ENCODE measurements around the gene HIBCH. TPM values are rescaled to one million over a fixed set of nuclear protein-coding genes. Genes with fewer than 3 reads are reported as not detected.
A peak's percentile ranks its signal among the peaks of the same experiment; 100 is the strongest.

The HIBCH gene
- total and polyA plus RNA-seq, 2 of the 13 experiments (the other 11 are each of a cell fraction or from before 2014, with no cell fraction given): 18.8 to 49.5 TPM

DNA sequence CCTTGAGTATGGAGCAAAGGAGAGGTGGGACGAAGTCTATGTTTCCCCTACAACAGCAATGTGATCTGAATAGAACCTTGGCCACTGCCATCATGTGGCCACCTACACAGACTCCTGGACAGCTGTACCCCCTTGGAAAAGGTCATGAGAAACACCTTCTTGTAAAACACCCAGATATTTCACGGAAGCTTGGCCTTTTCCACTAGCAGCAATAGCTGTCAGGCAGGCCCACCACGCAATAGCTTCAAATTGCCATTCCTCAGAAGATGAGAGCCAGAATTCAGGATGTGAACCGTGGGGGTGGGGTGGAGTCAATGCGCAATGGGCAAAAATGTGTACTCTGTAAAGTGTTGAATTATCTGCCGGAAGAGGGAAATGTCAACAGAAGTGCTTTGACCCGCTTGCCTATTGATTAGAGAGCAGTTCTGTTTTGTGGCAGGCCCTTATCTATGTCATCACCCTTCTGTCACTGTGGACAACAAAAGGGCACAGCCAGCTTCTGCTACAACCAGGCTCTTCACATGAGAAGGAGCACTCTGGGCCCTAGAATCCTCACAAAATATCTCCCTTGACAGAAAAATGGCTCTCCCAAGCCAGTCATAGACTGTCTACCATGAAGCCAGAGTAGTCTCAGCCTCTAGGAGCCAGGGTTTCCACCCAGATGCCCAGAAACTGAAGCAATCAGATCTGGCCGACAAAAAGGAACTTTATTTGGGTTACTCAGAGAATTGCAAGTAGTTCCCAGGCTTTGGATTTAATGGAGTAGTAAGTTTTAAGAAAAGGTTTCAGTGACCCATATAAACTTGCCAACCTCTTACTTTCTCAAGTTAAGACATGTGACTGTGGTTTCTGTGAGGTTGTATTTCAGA is 33.3 kb upstream of the HIBCH start (continued):
- TF ChIP-seq, protein P1, sequence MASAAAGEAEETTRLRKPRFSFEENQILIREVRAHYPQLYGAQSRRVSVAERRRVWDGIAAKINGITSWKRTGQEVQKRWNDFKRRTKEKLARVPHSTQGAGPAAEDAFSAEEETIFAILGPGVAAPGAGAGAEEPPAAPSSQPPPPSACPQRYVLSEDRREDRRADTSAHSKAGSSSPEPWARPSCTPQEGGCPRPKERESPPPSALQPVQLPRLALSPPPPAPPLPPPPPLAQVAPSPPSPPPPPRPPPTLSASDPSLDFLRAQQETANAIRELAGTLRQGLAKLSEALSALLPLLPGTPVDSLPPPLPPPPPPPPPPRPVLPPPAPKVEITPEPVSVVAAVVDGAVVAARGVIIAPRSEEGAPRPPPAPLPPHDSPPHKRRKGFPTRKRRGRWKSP (CRISPR knock-in tag; IDR thresholded peaks at IDR 0.05): peak; percentile 97
- TF ChIP-seq HMG20B (CRISPR knock-in tag; conservative IDR thresholded peaks at IDR 0.05): peak; percentile 98
- TF ChIP-seq TARDBP (CRISPR knock-in tag; IDR thresholded peaks at IDR 0.05): peak; percentile 100
- no peak for TF ChIP-seq ZNF138 (CRISPR knock-in tag; IDR thresholded peaks at IDR 0.05; ENCODE audit: low read depth)
- TF ChIP-seq GABPA (IDR thresholded peaks at IDR 0.05; ENCODE audit: low read depth, low read length): no peak
- peak; percentile 84 for TF ChIP-seq GABPA (CRISPR knock-in tag; IDR thresholded peaks at IDR 0.05; ENCODE audit: low read depth)
- peak; percentile 98 for TF ChIP-seq HHEX (CRISPR knock-in tag; IDR thresholded peaks at IDR 0.05)
- no peak for TF ChIP-seq REL (CRISPR knock-in tag; conservative IDR thresholded peaks at IDR 0.05)
- peak; percentile 88; the same call in 1 of the 2 replicates for TF ChIP-seq ARHGAP35 (CRISPR knock-in tag; IDR thresholded peaks at IDR 0.05; ENCODE audit: borderline replicate concordance)
- TF ChIP-seq ZNF33A (CRISPR knock-in tag; IDR thresholded peaks at IDR 0.05; ENCODE audit: borderline replicate concordance): no peak
- TF ChIP-seq, protein P2, sequence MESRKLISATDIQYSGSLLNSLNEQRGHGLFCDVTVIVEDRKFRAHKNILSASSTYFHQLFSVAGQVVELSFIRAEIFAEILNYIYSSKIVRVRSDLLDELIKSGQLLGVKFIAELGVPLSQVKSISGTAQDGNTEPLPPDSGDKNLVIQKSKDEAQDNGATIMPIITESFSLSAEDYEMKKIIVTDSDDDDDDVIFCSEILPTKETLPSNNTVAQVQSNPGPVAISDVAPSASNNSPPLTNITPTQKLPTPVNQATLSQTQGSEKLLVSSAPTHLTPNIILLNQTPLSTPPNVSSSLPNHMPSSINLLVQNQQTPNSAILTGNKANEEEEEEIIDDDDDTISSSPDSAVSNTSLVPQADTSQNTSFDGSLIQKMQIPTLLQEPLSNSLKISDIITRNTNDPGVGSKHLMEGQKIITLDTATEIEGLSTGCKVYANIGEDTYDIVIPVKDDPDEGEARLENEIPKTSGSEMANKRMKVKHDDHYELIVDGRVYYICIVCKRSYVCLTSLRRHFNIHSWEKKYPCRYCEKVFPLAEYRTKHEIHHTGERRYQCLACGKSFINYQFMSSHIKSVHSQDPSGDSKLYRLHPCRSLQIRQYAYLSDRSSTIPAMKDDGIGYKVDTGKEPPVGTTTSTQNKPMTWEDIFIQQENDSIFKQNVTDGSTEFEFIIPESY (CRISPR knock-in tag; IDR thresholded peaks at IDR 0.05): peak; percentile 71; the same call in 1 of the 2 replicates
- peak; percentile 97 for TF ChIP-seq HMG20A (CRISPR knock-in tag; IDR thresholded peaks at IDR 0.05; ENCODE audit: borderline replicate concordance)
- peak; percentile 94 for TF ChIP-seq ZNF746 (CRISPR knock-in tag; IDR thresholded peaks at IDR 0.05)
- TF ChIP-seq, protein P3, sequence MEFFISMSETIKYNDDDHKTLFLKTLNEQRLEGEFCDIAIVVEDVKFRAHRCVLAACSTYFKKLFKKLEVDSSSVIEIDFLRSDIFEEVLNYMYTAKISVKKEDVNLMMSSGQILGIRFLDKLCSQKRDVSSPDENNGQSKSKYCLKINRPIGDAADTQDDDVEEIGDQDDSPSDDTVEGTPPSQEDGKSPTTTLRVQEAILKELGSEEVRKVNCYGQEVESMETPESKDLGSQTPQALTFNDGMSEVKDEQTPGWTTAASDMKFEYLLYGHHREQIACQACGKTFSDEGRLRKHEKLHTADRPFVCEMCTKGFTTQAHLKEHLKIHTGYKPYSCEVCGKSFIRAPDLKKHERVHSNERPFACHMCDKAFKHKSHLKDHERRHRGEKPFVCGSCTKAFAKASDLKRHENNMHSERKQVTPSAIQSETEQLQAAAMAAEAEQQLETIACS (CRISPR knock-in tag; IDR thresholded peaks at IDR 0.05): no peak
- no peak for TF ChIP-seq CENPT (CRISPR knock-in tag; IDR thresholded peaks at IDR 0.05; ENCODE audit: low read depth)
- TF ChIP-seq ZNF354B (CRISPR knock-in tag; IDR thresholded peaks at IDR 0.05): peak; percentile 98
- TF ChIP-seq, protein P4, sequence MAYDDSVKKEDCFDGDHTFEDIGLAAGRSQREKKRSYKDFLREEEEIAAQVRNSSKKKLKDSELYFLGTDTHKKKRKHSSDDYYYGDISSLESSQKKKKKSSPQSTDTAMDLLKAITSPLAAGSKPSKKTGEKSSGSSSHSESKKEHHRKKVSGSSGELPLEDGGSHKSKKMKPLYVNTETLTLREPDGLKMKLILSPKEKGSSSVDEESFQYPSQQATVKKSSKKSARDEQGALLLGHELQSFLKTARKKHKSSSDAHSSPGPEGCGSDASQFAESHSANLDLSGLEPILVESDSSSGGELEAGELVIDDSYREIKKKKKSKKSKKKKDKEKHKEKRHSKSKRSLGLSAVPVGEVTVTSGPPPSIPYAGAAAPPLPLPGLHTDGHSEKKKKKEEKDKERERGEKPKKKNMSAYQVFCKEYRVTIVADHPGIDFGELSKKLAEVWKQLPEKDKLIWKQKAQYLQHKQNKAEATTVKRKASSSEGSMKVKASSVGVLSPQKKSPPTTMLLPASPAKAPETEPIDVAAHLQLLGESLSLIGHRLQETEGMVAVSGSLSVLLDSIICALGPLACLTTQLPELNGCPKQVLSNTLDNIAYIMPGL (CRISPR knock-in tag; IDR thresholded peaks at IDR 0.05; ENCODE audit: borderline replicate concordance in 1 of 2, low read depth in 1 of 2): peak; percentile 63 to 72; a peak in 2 of 4 replicates
- peak; percentile 45; the same call in 1 of the 2 replicates for TF ChIP-seq CHD4 (IDR thresholded peaks at IDR 0.05; ENCODE audit: borderline replicate concordance, low read length)
- TF ChIP-seq MIXL1 (CRISPR knock-in tag; IDR thresholded peaks at IDR 0.05): peak; percentile 98
- TF ChIP-seq, protein P5, sequence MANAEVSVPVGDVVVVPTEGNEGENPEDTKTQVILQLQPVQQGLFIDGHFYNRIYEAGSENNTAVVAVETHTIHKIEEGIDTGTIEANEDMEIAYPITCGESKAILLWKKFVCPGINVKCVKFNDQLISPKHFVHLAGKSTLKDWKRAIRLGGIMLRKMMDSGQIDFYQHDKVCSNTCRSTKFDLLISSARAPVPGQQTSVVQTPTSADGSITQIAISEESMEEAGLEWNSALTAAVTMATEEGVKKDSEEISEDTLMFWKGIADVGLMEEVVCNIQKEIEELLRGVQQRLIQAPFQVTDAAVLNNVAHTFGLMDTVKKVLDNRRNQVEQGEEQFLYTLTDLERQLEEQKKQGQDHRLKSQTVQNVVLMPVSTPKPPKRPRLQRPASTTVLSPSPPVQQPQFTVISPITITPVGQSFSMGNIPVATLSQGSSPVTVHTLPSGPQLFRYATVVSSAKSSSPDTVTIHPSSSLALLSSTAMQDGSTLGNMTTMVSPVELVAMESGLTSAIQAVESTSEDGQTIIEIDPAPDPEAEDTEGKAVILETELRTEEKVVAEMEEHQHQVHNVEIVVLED (CRISPR knock-in tag; IDR thresholded peaks at IDR 0.05; ENCODE audit: borderline replicate concordance): peak; percentile 67; the same call in 1 of the 2 replicates
- TF ChIP-seq, protein P6, sequence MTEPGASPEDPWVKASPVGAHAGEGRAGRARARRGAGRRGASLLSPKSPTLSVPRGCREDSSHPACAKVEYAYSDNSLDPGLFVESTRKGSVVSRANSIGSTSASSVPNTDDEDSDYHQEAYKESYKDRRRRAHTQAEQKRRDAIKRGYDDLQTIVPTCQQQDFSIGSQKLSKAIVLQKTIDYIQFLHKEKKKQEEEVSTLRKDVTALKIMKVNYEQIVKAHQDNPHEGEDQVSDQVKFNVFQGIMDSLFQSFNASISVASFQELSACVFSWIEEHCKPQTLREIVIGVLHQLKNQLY (CRISPR knock-in tag; IDR thresholded peaks at IDR 0.05): peak; percentile 94
